CD14-positive monocyte (primary cell): ENCODE results near the gene TGM2. TPM values are rescaled to one million over a fixed set of nuclear protein-coding genes. Genes with fewer than 3 reads are reported as not detected.
A peak's percentile ranks its signal among the peaks of the same experiment; 100 is the strongest.

Source experiments
- DNase-seq, 3 donors: peaks; one replicate each; pipeline ENCODE4 v3.0.0-alpha.2; 2011 to 2022
- H2AFZ ChIP-seq: 2 replicates; pipeline ENCODE4 v1.6.0; 2012; ENCODE audit warnings: mild to moderate bottlenecking, low read depth, low read length, inconsistent platforms; ENCODE audit not compliant: insufficient read depth, poor library complexity, severe bottlenecking
- H3K27ac ChIP-seq, 2 donors: 1 replicate in 1 of 2; 2 replicates in 1 of 2; pipeline ENCODE4 v1.5.1; 2012 to 2013; ENCODE audit warnings: low read length in 2 of 2, control low read depth in 1 of 2, inconsistent platforms in 1 of 2, low read depth in 1 of 2, mild to moderate bottlenecking in 1 of 2
- H3K27me3 ChIP-seq, 2 donors: one replicate each; pipeline versions ENCODE4 v1.6.0 to v1.6.1; 2011 to 2013; ENCODE audit warnings: low read length in 2 of 2; ENCODE audit not compliant: control insufficient read depth in 2 of 2, insufficient read depth in 2 of 2
- H3K36me3 ChIP-seq, 2 donors: replicated peaks in 1 of 2; 1 replicate in 1 of 2; 2 replicates in 1 of 2; pipeline versions ENCODE4 v1.5.1 to v1.6.1; 2012 to 2013; ENCODE audit warnings: low read length in 2 of 2, control low read depth in 1 of 2, inconsistent platforms in 1 of 2, mild to moderate bottlenecking in 1 of 2; ENCODE audit not compliant: insufficient read depth in 2 of 2, control insufficient read depth in 1 of 2
- H3K4me1 ChIP-seq, 2 donors: 1 replicate in 1 of 2; 2 replicates in 1 of 2; pipeline versions ENCODE4 v1.5.1 to v1.6.1; 2012 to 2013; ENCODE audit warnings: low read length in 2 of 2, control low read depth in 1 of 2, inconsistent platforms in 1 of 2, mild to moderate bottlenecking in 1 of 2, moderate library complexity in 1 of 2; ENCODE audit not compliant: insufficient read depth in 2 of 2, control insufficient read depth in 1 of 2
- H3K4me2 ChIP-seq: replicated peaks from 2 replicates; pipeline ENCODE3; 2012; ENCODE audit warnings: low read length, moderate library complexity, mild to moderate bottlenecking; ENCODE audit not compliant: poor library complexity, severe bottlenecking; ENCODE audit errors: extremely low read depth
- H3K4me3 ChIP-seq, 3 experiments: fragments of 200-600 bp in 1 of 3; sonication (generic) in 1 of 3; replicated peaks in 1 of 3; 1 replicate in 2 of 3; 2 replicates in 1 of 3; pipeline ENCODE4 v1.5.1; 2011 to 2013; ENCODE audit warnings: low read length in 3 of 3, mild to moderate bottlenecking in 3 of 3, control low read depth in 2 of 3, low read depth in 2 of 3, inconsistent platforms in 1 of 3, moderate library complexity in 1 of 3
- H3K79me2 ChIP-seq: 2 replicates; pipeline ENCODE4 v1.6.0; 2012; ENCODE audit warnings: mild to moderate bottlenecking, control low read depth, inconsistent platforms, low read length, moderate library complexity; ENCODE audit not compliant: insufficient read depth
- H3K9ac ChIP-seq: 2 replicates; pipeline ENCODE4 v1.6.0; 2017; ENCODE audit warnings: low read length, mild to moderate bottlenecking; ENCODE audit not compliant: insufficient read depth, poor library complexity, severe bottlenecking
- H3K9me3 ChIP-seq, 2 donors: replicated peaks in 1 of 2; 1 replicate in 1 of 2; 2 replicates in 1 of 2; pipeline versions ENCODE4 v1.5.1 to v1.6.1; 2012 to 2013; ENCODE audit warnings: low read length in 2 of 2, control low read depth in 1 of 2; ENCODE audit not compliant: control insufficient read depth in 1 of 2, insufficient read depth in 1 of 2
- H4K20me1 ChIP-seq: 2 replicates; pipeline ENCODE4 v1.6.0; 2012; ENCODE audit warnings: mild to moderate bottlenecking, low read length, control low read depth, moderate library complexity; ENCODE audit not compliant: insufficient read depth
- H3K27ac Mint-ChIP-seq, 7 donors: one replicate each; pipeline ENCODE4 v1.8.0; 2020; ENCODE audit warnings: mild to moderate bottlenecking in 7 of 7, mixed read lengths in 7 of 7, moderate library complexity in 6 of 7, inconsistent platforms in 2 of 7
- H3K27me3 Mint-ChIP-seq, 3 donors: one replicate each; pipeline ENCODE4 v1.8.0; 2021 to 2022; ENCODE audit warnings: low read depth in 3 of 3, mild to moderate bottlenecking in 3 of 3, mixed read lengths in 3 of 3, moderate library complexity in 3 of 3, inconsistent platforms in 1 of 3
- H3K36me3 Mint-ChIP-seq, 2 donors: one replicate each; pipeline ENCODE4 v1.8.0; 2020; ENCODE audit warnings: mixed read lengths in 2 of 2, inconsistent platforms in 1 of 2, mild to moderate bottlenecking in 1 of 2
- H3K4me1 Mint-ChIP-seq: one replicate; pipeline ENCODE4 v1.8.0; 2020; ENCODE audit warnings: mild to moderate bottlenecking, mixed read lengths
- H3K4me3 Mint-ChIP-seq, 2 donors: one replicate each; pipeline ENCODE4 v1.8.0; 2020; ENCODE audit warnings: mild to moderate bottlenecking in 2 of 2, mixed read lengths in 2 of 2, moderate library complexity in 1 of 2
- H3K9me3 Mint-ChIP-seq, 7 donors: one replicate each; pipeline ENCODE4 v1.8.0; 2020 to 2022; ENCODE audit warnings: mixed read lengths in 7 of 7, mild to moderate bottlenecking in 6 of 7, moderate library complexity in 6 of 7, inconsistent platforms in 2 of 7
- CTCF ChIP-seq: fragments of 200-600 bp; IDR thresholded peaks from one replicate; pipeline ENCODE4 v1.8.0; 2022; ENCODE audit warnings: antibody characterized with exemption, mild to moderate bottlenecking
- WGBS: methylation state at CpG from one replicate; pipeline ENCODE4 v1.1.5; 2013; ENCODE audit warnings: missing lambda C conversion rate; ENCODE audit not compliant: insufficient coverage; 5-methylcytosine and 5-hydroxymethylcytosine counted together
- intact Hi-C, 2 donors: fragments of 100-400 bp; cut with micrococcal nuclease; formaldehyde crosslinking; loops; one replicate each; pipeline versions ENCODE4 v1.15.0 to v1.15.1; 2023
- polyA plus RNA-seq, 3 donors: library from polyadenylated mRNA; depleted of rRNA in 1 of 3; unstranded in 2 of 3; stranded (reverse) in 1 of 3; fragments of 300-500 nt in 2 of 3; fragments of >200 nt in 1 of 3; fragmentation: Illumina TruSeq in 2 of 3; gene quantifications; 1 replicate in 2 of 3; 2 replicates in 1 of 3; pipeline ENCODE4 v1.2.3, GENCODE V29; 2012 to 2021

TGM2 gene
- polyA plus RNA-seq, 3 donors: 0.47 to 1.7 (median 1.6) TPM

GRCh38 chr20:38139156-38139912 lies 25.7 kb downstream of the TGM2 start:
- Histone ChIP-seq H3K36me3 (no peaks in the 10 kb centered on the region), H3K4me1 (peaks cover 15 to 25% of the 10 kb centered on the region in 2 donors), H3K4me2 (no peak overlapping the region), H2AFZ (no peak overlapping the region), H3K9ac (no peak overlapping the region), H4K20me1 (no peaks in the 10 kb centered on the region), H3K27ac (no peak overlapping the region), H3K79me2 (no peaks in the 10 kb centered on the region), H3K4me3 (no peak overlapping the region), H3K9me3 (no peaks in the 10 kb centered on the region), H3K27me3 (no peaks in the 10 kb centered on the region)
- Mint-ChIP-seq H3K4me3 (no peak overlapping the region), H3K36me3 (peaks cover 3 to 10% of the 10 kb centered on the region in 2 donors), H3K27ac (no peak overlapping the region), H3K4me1 (peaks cover 35% of the 10 kb centered on the region), H3K9me3 (no peaks in the 10 kb centered on the region), H3K27me3 (peaks cover 0 to 4% (median 1%) of the 10 kb centered on the region in 3 donors)
- DNase-seq: no peak
- intact Hi-C loops: no loop called here
- no peak for TF ChIP-seq CTCF
- WGBS: 98% methylated on average over 14 of the region's 25 CpGs

GRCh38 chr20:38138086-38138778 lies 26.8 kb downstream of the TGM2 start:
- H3K9me3 ChIP-seq: no peaks in the 10 kb centered on the region
- WGBS: 97% methylated on average over 10 of the region's 15 CpGs
- H3K9ac ChIP-seq: no peak overlapping the region
- H3K27ac ChIP-seq: no peak overlapping the region
- no peak overlapping the region for H3K4me2 ChIP-seq
- peaks cover 4 to 14% of the 10 kb centered on the region in 2 donors for H3K4me1 ChIP-seq
- H3K27me3 ChIP-seq: no peaks in the 10 kb centered on the region
- intact Hi-C loops: no loop called here
- H4K20me1 ChIP-seq: no peaks in the 10 kb centered on the region
- Mint-ChIP-seq H3K4me1 (peaks cover 25% of the 10 kb centered on the region), H3K36me3 (peaks cover 3 to 10% of the 10 kb centered on the region in 2 donors), H3K4me3 (no peak overlapping the region), H3K9me3 (no peaks in the 10 kb centered on the region), H3K27ac (peak overlapping the region in 1 of 7 donors; percentile 48), H3K27me3 (peaks cover 1 to 6% (median 2%) of the 10 kb centered on the region in 3 donors)
- DNase-seq: no peak
- H3K4me3 ChIP-seq: no peak overlapping the region
- no peak for TF ChIP-seq CTCF
- H3K79me2 ChIP-seq: no peaks in the 10 kb centered on the region
- H3K36me3 ChIP-seq: no peaks in the 10 kb centered on the region
- H2AFZ ChIP-seq: no peak overlapping the region
